HepG2 (cell line): Measurements from ENCODE around the gene CEBPG. TPM values are rescaled to one million over a fixed set of nuclear protein-coding genes. Genes with fewer than 3 reads are reported as not detected.

Experiments used
- BCL6 ChIP-seq: IDR thresholded peaks from 2 replicates; pipeline ENCODE4 v1.6.1; 2016; ENCODE audit warnings: missing genetic modification reagents, missing compliant biosample characterization
- CENPX ChIP-seq: sonication (generic); formaldehyde crosslinking; IDR thresholded peaks from 2 replicates; pipeline ENCODE4 v1.9.0; 2021; ENCODE audit warnings: mild to moderate bottlenecking, missing genetic modification reagents, moderate library complexity
- ELF3 ChIP-seq: IDR thresholded peaks from 2 replicates; pipeline ENCODE4 v1.6.1; 2016; ENCODE audit warnings: missing genetic modification reagents, missing compliant biosample characterization
- EP300 ChIP-seq, 3 experiments: sonication (generic) in 1 of 3; formaldehyde crosslinking in 1 of 3; IDR thresholded peaks; 2 replicates each; pipeline versions ENCODE4 v1.5.1 to v1.6.1; 2011 to 2020; ENCODE audit warnings: low read depth in 2 of 3, low read length in 2 of 3, borderline replicate concordance in 1 of 3, improper control_type of control experiment in 1 of 3, mild to moderate bottlenecking in 1 of 3, missing genetic modification reagents in 1 of 3, moderate library complexity in 1 of 3
- ETV5 ChIP-seq: IDR thresholded peaks from 2 replicates; pipeline ENCODE4 v1.6.1; 2018; ENCODE audit warnings: missing biosample characterization, missing genetic modification reagents, inconsistent platforms, borderline replicate concordance
- FOSL2 ChIP-seq: sonication (generic); formaldehyde crosslinking; IDR thresholded peaks from 2 replicates; pipeline ENCODE4 v1.4.0; 2020; ENCODE audit warnings: missing genetic modification reagents
- FOXA3 ChIP-seq: IDR thresholded peaks from 2 replicates; pipeline ENCODE4 v1.6.1; 2016; ENCODE audit warnings: missing genetic modification reagents, missing compliant biosample characterization
- GATAD2A ChIP-seq: IDR thresholded peaks from 2 replicates; pipeline ENCODE4 v1.6.1; 2016
- GLI4 ChIP-seq: sonication (generic); formaldehyde crosslinking; IDR thresholded peaks from 2 replicates; pipeline ENCODE4 v1.5.1; 2020; ENCODE audit warnings: missing genetic modification reagents, mild to moderate bottlenecking, moderate library complexity, borderline replicate concordance
- HNF4G ChIP-seq, 2 experiments: sonication (generic) in 1 of 2; formaldehyde crosslinking in 1 of 2; IDR thresholded peaks; 2 replicates each; pipeline versions ENCODE4 v1.4.0 to v1.6.1; 2011 to 2020; ENCODE audit warnings: borderline replicate concordance in 2 of 2, low read depth in 2 of 2, mild to moderate bottlenecking in 2 of 2, low read length in 1 of 2, missing genetic modification reagents in 1 of 2, moderate library complexity in 1 of 2
- KDM4B ChIP-seq: sonication (generic); formaldehyde crosslinking; IDR thresholded peaks from 2 replicates; pipeline ENCODE4 v1.4.0; 2020; ENCODE audit warnings: missing genetic modification reagents
- RARA ChIP-seq: IDR thresholded peaks from 2 replicates; pipeline ENCODE4 v1.6.1; 2016; ENCODE audit warnings: missing genetic modification reagents, missing compliant biosample characterization
- SAP130 ChIP-seq: IDR thresholded peaks from 2 replicates; pipeline ENCODE4 v1.6.1; 2016; ENCODE audit warnings: low read depth
- SMARCC2 ChIP-seq: fragments of 450-650 bp; IDR thresholded peaks from 2 replicates; pipeline ENCODE4 v1.6.1; 2017; ENCODE audit warnings: antibody characterized with exemption, mild to moderate bottlenecking
- SOX5 ChIP-seq: IDR thresholded peaks from 2 replicates; pipeline ENCODE4 v1.6.1; 2016; ENCODE audit warnings: borderline replicate concordance
- SRF ChIP-seq: IDR thresholded peaks from 2 replicates; pipeline ENCODE4 v1.6.1; 2011; ENCODE audit warnings: mild to moderate bottlenecking, low read depth, low read length, moderate library complexity
- TEAD3 ChIP-seq: optimal IDR thresholded peaks from 2 replicates; pipeline ENCODE3; 2016; ENCODE audit warnings: borderline replicate concordance
- THAP11 ChIP-seq: IDR thresholded peaks from 2 replicates; pipeline ENCODE4 v1.6.1; 2016; ENCODE audit warnings: missing biosample characterization, missing genetic modification reagents
- ZNF614 ChIP-seq: IDR thresholded peaks from 2 replicates; pipeline ENCODE4 v1.6.1; 2018; ENCODE audit warnings: missing biosample characterization, missing genetic modification reagents, inconsistent platforms, borderline replicate concordance
- ZNF616 ChIP-seq: sonication (generic); formaldehyde crosslinking; IDR thresholded peaks from 2 replicates; pipeline ENCODE4 v1.5.0; 2020; ENCODE audit warnings: low read depth, mild to moderate bottlenecking, missing genetic modification reagents
- ZSCAN9 ChIP-seq: IDR thresholded peaks from 2 replicates; pipeline ENCODE4 v1.6.1; 2016; ENCODE audit warnings: borderline replicate concordance
- polyA plus RNA-seq, 8 experiments: library from polyadenylated mRNA; depleted of rRNA in 3 of 8; stranded (reverse) in 7 of 8; unstranded in 1 of 8; fragments of >200 nt; fragmentation: Illumina TruSeq in 4 of 8; extraction: Trizol in 4 of 8; gene quantifications; 2 replicates each; pipeline versions ENCODE4 v1.2.1 to v1.2.3, GENCODE V29; 2011 to 2016; ENCODE audit warnings: low read depth in 4 of 8, missing spikeins in 1 of 8, mixed read lengths in 1 of 8; ENCODE audit not compliant: insufficient read depth in 1 of 8
- total RNA-seq, 5 experiments: library from RNA; depleted of rRNA; stranded (reverse); fragments of >200 nt; fragmentation: Illumina TruSeq; extraction: Trizol; gene quantifications; 2 replicates each; pipeline ENCODE4 v1.2.3, GENCODE V29; 2016; ENCODE audit warnings: low read depth in 1 of 5
- TF ChIP-seq, protein P1 (sequence below): IDR thresholded peaks from 2 replicates; pipeline ENCODE4 v1.6.1; 2016; ENCODE audit warnings: low read depth
- TF ChIP-seq, protein P2 (sequence below), 2 experiments: IDR thresholded peaks; 2 replicates each; pipeline ENCODE4 v1.6.1; 2011 to 2012; ENCODE audit warnings: low read length in 2 of 2, borderline replicate concordance in 1 of 2, low read depth in 1 of 2, mild to moderate bottlenecking in 1 of 2, moderate library complexity in 1 of 2
- TF ChIP-seq, protein P3 (sequence below): sonication (generic); formaldehyde crosslinking; IDR thresholded peaks from 2 replicates; pipeline ENCODE4 v1.5.1; 2020; ENCODE audit warnings: missing genetic modification reagents, mild to moderate bottlenecking, borderline replicate concordance

Gene CEBPG
- total and polyA plus RNA-seq, 2 of the 13 experiments (the other 11 are each of a cell fraction or from before 2014, with no cell fraction given): 25.7 to 34.3 TPM

DNA sequence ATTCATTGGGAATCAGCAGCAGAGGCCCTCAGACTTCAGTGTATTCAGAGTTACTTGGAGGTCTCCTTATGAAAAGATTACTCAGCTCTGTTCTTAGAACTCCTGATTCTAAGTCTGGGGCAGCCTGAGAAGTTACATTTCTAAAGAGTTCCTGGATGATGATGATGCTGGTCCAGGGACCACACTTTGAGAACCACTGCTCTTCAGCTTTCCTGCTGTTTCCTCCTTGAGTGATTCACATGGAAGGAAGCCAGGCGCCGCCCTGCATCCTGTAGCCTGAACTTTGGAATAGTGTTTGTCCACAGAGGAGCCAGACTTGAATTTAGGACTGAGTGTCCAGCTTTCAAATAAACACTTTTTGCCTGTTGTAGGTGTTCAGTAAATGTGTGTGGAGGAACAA lies 2.9 kb downstream of the CEBPG start (continued):
- TF ChIP-seq, protein P1, sequence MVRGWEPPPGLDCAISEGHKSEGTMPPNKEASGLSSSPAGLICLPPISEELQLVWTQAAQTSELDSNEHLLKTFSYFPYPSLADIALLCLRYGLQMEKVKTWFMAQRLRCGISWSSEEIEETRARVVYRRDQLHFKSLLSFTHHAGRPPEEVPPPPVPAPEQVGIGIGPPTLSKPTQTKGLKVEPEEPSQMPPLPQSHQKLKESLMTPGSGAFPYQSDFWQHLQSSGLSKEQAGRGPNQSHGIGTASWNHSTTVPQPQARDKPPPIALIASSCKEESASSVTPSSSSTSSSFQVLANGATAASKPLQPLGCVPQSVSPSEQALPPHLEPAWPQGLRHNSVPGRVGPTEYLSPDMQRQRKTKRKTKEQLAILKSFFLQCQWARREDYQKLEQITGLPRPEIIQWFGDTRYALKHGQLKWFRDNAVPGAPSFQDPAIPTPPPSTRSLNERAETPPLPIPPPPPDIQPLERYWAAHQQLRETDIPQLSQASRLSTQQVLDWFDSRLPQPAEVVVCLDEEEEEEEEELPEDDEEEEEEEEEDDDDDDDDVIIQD (CRISPR knock-in tag): peak; percentile 33; the same call in 1 of the 2 replicates
- peak; percentile 25; the same call in 1 of the 2 replicates for TF ChIP-seq BCL6 (CRISPR knock-in tag)
- TF ChIP-seq FOXA3 (CRISPR knock-in tag): peak; percentile 33; the same call in 1 of the 2 replicates
- no peak for TF ChIP-seq HNF4G (IDR thresholded peaks at IDR 0.05; ENCODE audit: borderline replicate concordance, low read depth, low read length)
- peak; percentile 22; the same call in 1 of the 2 replicates for TF ChIP-seq HNF4G (CRISPR knock-in tag; IDR thresholded peaks at IDR 0.05; ENCODE audit: borderline replicate concordance, low read depth)
- TF ChIP-seq SMARCC2: no peak
- TF ChIP-seq GLI4 (CRISPR knock-in tag): no peak
- peak; percentile 7 for TF ChIP-seq TEAD3
- TF ChIP-seq ETV5 (CRISPR knock-in tag): peak; percentile 66; the same call in 1 of the 2 replicates
- peak; percentile 46; the same call in 1 of the 2 replicates for TF ChIP-seq GATAD2A (CRISPR knock-in tag)
- TF ChIP-seq SRF: no peak
- TF ChIP-seq THAP11 (CRISPR knock-in tag): 0 out of 2 replicates have a peak, but pooled peaks have one; percentile 22
- TF ChIP-seq, protein P2, sequence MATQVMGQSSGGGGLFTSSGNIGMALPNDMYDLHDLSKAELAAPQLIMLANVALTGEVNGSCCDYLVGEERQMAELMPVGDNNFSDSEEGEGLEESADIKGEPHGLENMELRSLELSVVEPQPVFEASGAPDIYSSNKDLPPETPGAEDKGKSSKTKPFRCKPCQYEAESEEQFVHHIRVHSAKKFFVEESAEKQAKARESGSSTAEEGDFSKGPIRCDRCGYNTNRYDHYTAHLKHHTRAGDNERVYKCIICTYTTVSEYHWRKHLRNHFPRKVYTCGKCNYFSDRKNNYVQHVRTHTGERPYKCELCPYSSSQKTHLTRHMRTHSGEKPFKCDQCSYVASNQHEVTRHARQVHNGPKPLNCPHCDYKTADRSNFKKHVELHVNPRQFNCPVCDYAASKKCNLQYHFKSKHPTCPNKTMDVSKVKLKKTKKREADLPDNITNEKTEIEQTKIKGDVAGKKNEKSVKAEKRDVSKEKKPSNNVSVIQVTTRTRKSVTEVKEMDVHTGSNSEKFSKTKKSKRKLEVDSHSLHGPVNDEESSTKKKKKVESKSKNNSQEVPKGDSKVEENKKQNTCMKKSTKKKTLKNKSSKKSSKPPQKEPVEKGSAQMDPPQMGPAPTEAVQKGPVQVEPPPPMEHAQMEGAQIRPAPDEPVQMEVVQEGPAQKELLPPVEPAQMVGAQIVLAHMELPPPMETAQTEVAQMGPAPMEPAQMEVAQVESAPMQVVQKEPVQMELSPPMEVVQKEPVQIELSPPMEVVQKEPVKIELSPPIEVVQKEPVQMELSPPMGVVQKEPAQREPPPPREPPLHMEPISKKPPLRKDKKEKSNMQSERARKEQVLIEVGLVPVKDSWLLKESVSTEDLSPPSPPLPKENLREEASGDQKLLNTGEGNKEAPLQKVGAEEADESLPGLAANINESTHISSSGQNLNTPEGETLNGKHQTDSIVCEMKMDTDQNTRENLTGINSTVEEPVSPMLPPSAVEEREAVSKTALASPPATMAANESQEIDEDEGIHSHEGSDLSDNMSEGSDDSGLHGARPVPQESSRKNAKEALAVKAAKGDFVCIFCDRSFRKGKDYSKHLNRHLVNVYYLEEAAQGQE (IDR thresholded peaks at IDR 0.05; ENCODE audit: borderline replicate concordance in 1 of 2, low read depth in 1 of 2, low read length in 2 of 2): no peak
- 0 out of 2 replicates have a peak, but pooled peaks have one; percentile 18 for TF ChIP-seq ZNF614 (CRISPR knock-in tag)
- TF ChIP-seq RARA (CRISPR knock-in tag): peak; percentile 7; the same call in 1 of the 2 replicates
- TF ChIP-seq ZSCAN9 (CRISPR knock-in tag): 0 out of 2 replicates have a peak, but pooled peaks have one; percentile 24
- TF ChIP-seq KDM4B (CRISPR knock-in tag): peak; percentile 24; the same call in 1 of the 2 replicates
- TF ChIP-seq ELF3 (CRISPR knock-in tag): peak; percentile 42
- TF ChIP-seq SOX5 (CRISPR knock-in tag): peak; percentile 25; the same call in 1 of the 2 replicates
- TF ChIP-seq FOSL2 (CRISPR knock-in tag): peak; percentile 81
- TF ChIP-seq CENPX (CRISPR knock-in tag): no peak
- TF ChIP-seq, protein P3, sequence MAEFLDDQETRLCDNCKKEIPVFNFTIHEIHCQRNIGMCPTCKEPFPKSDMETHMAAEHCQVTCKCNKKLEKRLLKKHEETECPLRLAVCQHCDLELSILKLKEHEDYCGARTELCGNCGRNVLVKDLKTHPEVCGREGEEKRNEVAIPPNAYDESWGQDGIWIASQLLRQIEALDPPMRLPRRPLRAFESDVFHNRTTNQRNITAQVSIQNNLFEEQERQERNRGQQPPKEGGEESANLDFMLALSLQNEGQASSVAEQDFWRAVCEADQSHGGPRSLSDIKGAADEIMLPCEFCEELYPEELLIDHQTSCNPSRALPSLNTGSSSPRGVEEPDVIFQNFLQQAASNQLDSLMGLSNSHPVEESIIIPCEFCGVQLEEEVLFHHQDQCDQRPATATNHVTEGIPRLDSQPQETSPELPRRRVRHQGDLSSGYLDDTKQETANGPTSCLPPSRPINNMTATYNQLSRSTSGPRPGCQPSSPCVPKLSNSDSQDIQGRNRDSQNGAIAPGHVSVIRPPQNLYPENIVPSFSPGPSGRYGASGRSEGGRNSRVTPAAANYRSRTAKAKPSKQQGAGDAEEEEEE (CRISPR knock-in tag): no peak
- TF ChIP-seq SAP130 (CRISPR knock-in tag): peak; percentile 59; the same call in 1 of the 2 replicates
- 0 out of 4 replicates have a peak, but pooled peaks of 1 of the 2 experiments have one; percentile 8 for TF ChIP-seq EP300 (IDR thresholded peaks at IDR 0.05; ENCODE audit: low read depth in 2 of 2, low read length in 2 of 2)
- TF ChIP-seq EP300 (CRISPR knock-in tag; IDR thresholded peaks at IDR 0.05; ENCODE audit: borderline replicate concordance): no peak
- TF ChIP-seq ZNF616 (CRISPR knock-in tag): no peak
